Measurements from ENCODE around the gene ATP6V1D.
A peak's percentile ranks its signal among the peaks of the same experiment; 100 is the strongest.
"Not testable (repeated sequence)": the region's sequence is repeated elsewhere in the genome, so short reads cannot be mapped to it uniquely, and the experiment has no call there.

Gene ATP6V1D

GRCh38 chr14:67359775-67360469 is at the start of gene ATP6V1D, which contains the start of gene EIF2S1:
ATP6V1D (minus strand) TSS chr14:67359804; CDS start chr14:67359698, 106 bp downstream.
EIF2S1 (plus strand) TSS chr14:67360328; CDS start chr14:67364768, 4,440 bp downstream.
- DNase-seq (ENCODE audit: low spot score) (peak; percentile 90), FAIRE-seq (peak; percentile 77)

- DNase-seq (ENCODE audit: low spot score); FAIRE-seq: not testable (repeated sequence)
Measured at GRCh38 chr14:67408122-67408801, 48.7 kb upstream of the ATP6V1D start.

GRCh38 chr14:67405771-67406170 is 46.2 kb upstream of the ATP6V1D start:
- FAIRE-seq (no peak), DNase-seq (ENCODE audit: low spot score) (no peak)

- DNase-seq (ENCODE audit: low spot score) (no peak), FAIRE-seq (no peak)
Measured at GRCh38 chr14:67400434-67400833, 40.8 kb upstream of the ATP6V1D start.

GRCh38 chr14:67397536-67397935 is 37.9 kb upstream of the ATP6V1D start:
- FAIRE-seq: no peak

GRCh38 chr14:67396381-67396970 is 36.9 kb upstream of the ATP6V1D start:
- DNase-seq (ENCODE audit: low spot score) (no peak), FAIRE-seq (no peak)

More at GRCh38 chr14:67397536-67397935, 37.9 kb upstream of the ATP6V1D start:
- no peak for DNase-seq (ENCODE audit: low spot score)

GRCh38 chr14:67395876-67396189 is 36.2 kb upstream of the ATP6V1D start:
- DNase-seq (ENCODE audit: low spot score) (no peak), FAIRE-seq (no peak)

GRCh38 chr14:67395086-67395875 is 35.7 kb upstream of the ATP6V1D start:
- DNase-seq (ENCODE audit: low spot score) (no peak), FAIRE-seq (no peak)

GRCh38 chr14:67393689-67394088 is 34.1 kb upstream of the ATP6V1D start:
- FAIRE-seq (no peak), DNase-seq (ENCODE audit: low spot score) (no peak)

GRCh38 chr14:67392800-67393199 is 33.2 kb upstream of the ATP6V1D start:
- FAIRE-seq (no peak), DNase-seq (ENCODE audit: low spot score) (no peak)

- DNase-seq (ENCODE audit: low spot score) (no peak), FAIRE-seq (no peak)
Measured at GRCh38 chr14:67392123-67392522, 32.5 kb upstream of the ATP6V1D start.

GRCh38 chr14:67391268-67391667 is 31.7 kb upstream of the ATP6V1D start:
- FAIRE-seq (no peak), DNase-seq (ENCODE audit: low spot score) (no peak)

- no peak for FAIRE-seq
Measured at GRCh38 chr14:67389811-67390534, 30.4 kb upstream of the ATP6V1D start.

GRCh38 chr14:67389275-67389674 is 29.7 kb upstream of the ATP6V1D start:
- FAIRE-seq: no peak
- no peak for DNase-seq (ENCODE audit: low spot score)

More at GRCh38 chr14:67389811-67390534, 30.4 kb upstream of the ATP6V1D start:
- DNase-seq (ENCODE audit: low spot score): no peak

- DNase-seq (ENCODE audit: low spot score): peak; percentile 16
- no peak for FAIRE-seq
Measured at GRCh38 chr14:67387195-67387594, 27.6 kb upstream of the ATP6V1D start.

- FAIRE-seq (no peak), DNase-seq (ENCODE audit: low spot score) (no peak)
Measured at GRCh38 chr14:67385618-67386017, 26.0 kb upstream of the ATP6V1D start.

GRCh38 chr14:67385120-67385519 is 25.5 kb upstream of the ATP6V1D start:
- DNase-seq (ENCODE audit: low spot score) (no peak), FAIRE-seq (no peak)

- FAIRE-seq: no peak
Measured at GRCh38 chr14:67377916-67378315, 18.3 kb upstream of the ATP6V1D start.

GRCh38 chr14:67373347-67373746 is 13.7 kb upstream of the ATP6V1D start:
- DNase-seq (ENCODE audit: low spot score): no peak
- no peak for FAIRE-seq

More at GRCh38 chr14:67377916-67378315, 18.3 kb upstream of the ATP6V1D start:
- DNase-seq (ENCODE audit: low spot score): no peak

- no peak for FAIRE-seq
Measured at GRCh38 chr14:67372833-67373232, 13.2 kb upstream of the ATP6V1D start.

More at GRCh38 chr14:67372833-67373232, 13.2 kb upstream of the ATP6V1D start:
- no peak for DNase-seq (ENCODE audit: low spot score)
